ENCODE data around the gene GTSF1L.

DNA sequence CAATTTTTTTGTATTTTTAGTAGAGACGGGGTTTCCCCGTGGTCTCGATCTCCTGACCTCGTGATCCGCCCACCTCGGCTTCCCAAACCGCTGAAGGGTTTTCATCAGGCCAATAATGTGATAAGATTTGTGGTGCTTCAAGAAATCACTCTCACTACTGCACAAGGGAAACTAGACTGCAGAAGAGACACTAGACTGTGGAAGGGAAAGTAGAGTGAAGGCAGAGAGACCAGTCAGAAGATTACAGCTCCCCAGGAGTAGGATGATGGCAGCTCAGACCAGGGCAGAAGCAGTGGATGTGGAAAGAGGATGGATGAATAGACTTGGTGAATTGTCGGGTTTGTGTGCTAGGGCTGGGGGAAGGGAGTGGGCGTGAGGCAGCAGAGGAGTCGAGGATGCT lies 48.0 kb upstream of the GTSF1L start:
- TF ChIP-seq POLR2A (IDR thresholded peaks at IDR 0.05) (no peak), POLR2AphosphoS5 (IDR thresholded peaks at IDR 0.05) (no peak), EP300 (IDR thresholded peaks at IDR 0.05) (no peak)
- TF ChIP-seq, protein P1, sequence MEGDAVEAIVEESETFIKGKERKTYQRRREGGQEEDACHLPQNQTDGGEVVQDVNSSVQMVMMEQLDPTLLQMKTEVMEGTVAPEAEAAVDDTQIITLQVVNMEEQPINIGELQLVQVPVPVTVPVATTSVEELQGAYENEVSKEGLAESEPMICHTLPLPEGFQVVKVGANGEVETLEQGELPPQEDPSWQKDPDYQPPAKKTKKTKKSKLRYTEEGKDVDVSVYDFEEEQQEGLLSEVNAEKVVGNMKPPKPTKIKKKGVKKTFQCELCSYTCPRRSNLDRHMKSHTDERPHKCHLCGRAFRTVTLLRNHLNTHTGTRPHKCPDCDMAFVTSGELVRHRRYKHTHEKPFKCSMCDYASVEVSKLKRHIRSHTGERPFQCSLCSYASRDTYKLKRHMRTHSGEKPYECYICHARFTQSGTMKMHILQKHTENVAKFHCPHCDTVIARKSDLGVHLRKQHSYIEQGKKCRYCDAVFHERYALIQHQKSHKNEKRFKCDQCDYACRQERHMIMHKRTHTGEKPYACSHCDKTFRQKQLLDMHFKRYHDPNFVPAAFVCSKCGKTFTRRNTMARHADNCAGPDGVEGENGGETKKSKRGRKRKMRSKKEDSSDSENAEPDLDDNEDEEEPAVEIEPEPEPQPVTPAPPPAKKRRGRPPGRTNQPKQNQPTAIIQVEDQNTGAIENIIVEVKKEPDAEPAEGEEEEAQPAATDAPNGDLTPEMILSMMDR (IDR thresholded peaks at IDR 0.05) = no peak
